BLaER1 (cell line): ENCODE data around the gene TNNC2.

Experiments
- H3K27ac ChIP-seq: shearing (Covaris generic); formaldehyde crosslinking; 2 replicates; pipeline ENCODE4 v1.8.1; 2022
- H3K27me3 ChIP-seq: shearing (Covaris generic); formaldehyde crosslinking; 2 replicates; pipeline ENCODE4 v1.8.1; 2022
- H3K36me3 ChIP-seq: shearing (Covaris generic); formaldehyde crosslinking; 2 replicates; pipeline ENCODE4 v1.8.1; 2022
- H3K4me1 ChIP-seq: shearing (Covaris generic); formaldehyde crosslinking; 2 replicates; pipeline ENCODE4 v1.8.1; 2022
- H3K4me2 ChIP-seq: shearing (Covaris generic); formaldehyde crosslinking; 2 replicates; pipeline ENCODE4 v1.8.1; 2022
- H3K4me3 ChIP-seq: shearing (Covaris generic); formaldehyde crosslinking; 2 replicates; pipeline ENCODE4 v1.8.1; 2022
- H3K9ac ChIP-seq: shearing (Covaris generic); formaldehyde crosslinking; 2 replicates; pipeline ENCODE4 v1.8.1; 2022
- H3K9me3 ChIP-seq: shearing (Covaris generic); formaldehyde crosslinking; 2 replicates; pipeline ENCODE4 v1.8.1; 2022
- H4K20me1 ChIP-seq: shearing (Covaris generic); formaldehyde crosslinking; 2 replicates; pipeline ENCODE4 v1.8.1; 2022
- Cebpa-rat ChIP-seq: shearing (Covaris generic); IDR thresholded peaks from 2 replicates; pipeline ENCODE4 v1.8.1; 2022

TNNC2 gene

GRCh38 chr20:45788351-45788750 is 38.8 kb downstream of the TNNC2 start:
- no peak for TF ChIP-seq Cebpa-rat
- no peak overlapping the region for H3K4me3 ChIP-seq
- peaks cover 26% of the 10 kb centered on the region for H3K4me1 ChIP-seq
- H3K27ac ChIP-seq, result no peak overlapping the region
- H3K9me3 ChIP-seq, result no peaks in the 10 kb centered on the region
- H3K4me2 ChIP-seq, result no peak overlapping the region
- no peaks in the 10 kb centered on the region for H3K27me3 ChIP-seq
- H4K20me1 ChIP-seq, result no peaks in the 10 kb centered on the region
- no peak overlapping the region for H3K9ac ChIP-seq
- H3K36me3 ChIP-seq, result 0 out of 2 replicates have a peak, but pooled peaks cover 2% of the 10 kb centered on the region

- Histone ChIP-seq H3K9ac (no peak overlapping the region), H3K36me3 (no peaks in the 10 kb centered on the region), H3K27me3 (no peaks in the 10 kb centered on the region), H3K4me2 (no peak overlapping the region), H3K9me3 (no peaks in the 10 kb centered on the region), H4K20me1 (no peaks in the 10 kb centered on the region), H3K4me3 (no peak overlapping the region), H3K4me1 (peaks cover 28% of the 10 kb centered on the region), H3K27ac (no peak overlapping the region)
- TF ChIP-seq Cebpa-rat, result no peak
These were observed 43.3 kb downstream of the TNNC2 start for GRCh38 chr20:45783656-45784294.

GRCh38 chr20:45782890-45783289 is 44.2 kb downstream of the TNNC2 start:
- no peaks in the 10 kb centered on the region for H3K9me3 ChIP-seq
- peaks cover 28% of the 10 kb centered on the region for H3K4me1 ChIP-seq
- no peaks in the 10 kb centered on the region for H3K27me3 ChIP-seq
- H3K4me3 ChIP-seq, result no peak overlapping the region
- H3K4me2 ChIP-seq, result peak overlapping the region; percentile 17; the same call in 1 of the 2 replicates
- no peaks in the 10 kb centered on the region for H3K36me3 ChIP-seq
- H3K9ac ChIP-seq, result no peak overlapping the region
- H4K20me1 ChIP-seq, result no peaks in the 10 kb centered on the region
- H3K27ac ChIP-seq, result no peak overlapping the region
- TF ChIP-seq Cebpa-rat, result no peak

- no peaks in the 10 kb centered on the region for H4K20me1 ChIP-seq
- H3K4me2 ChIP-seq, result no peak overlapping the region
- no peaks in the 10 kb centered on the region for H3K36me3 ChIP-seq
- no peaks in the 10 kb centered on the region for H3K27me3 ChIP-seq
- no peak for TF ChIP-seq Cebpa-rat
- peaks cover 28% of the 10 kb centered on the region for H3K4me1 ChIP-seq
- no peak overlapping the region for H3K27ac ChIP-seq
- no peak overlapping the region for H3K9ac ChIP-seq
- H3K9me3 ChIP-seq, result no peaks in the 10 kb centered on the region
- H3K4me3 ChIP-seq, result no peak overlapping the region
These were observed 45.7 kb downstream of the TNNC2 start for GRCh38 chr20:45781391-45781931.

- Histone ChIP-seq H3K27me3 (no peaks in the 10 kb centered on the region), H3K4me2 (no peak overlapping the region), H3K4me3 (no peak overlapping the region), H3K4me1 (peaks cover 28% of the 10 kb centered on the region), H3K9ac (no peak overlapping the region), H3K27ac (no peak overlapping the region), H3K9me3 (no peaks in the 10 kb centered on the region), H3K36me3 (no peaks in the 10 kb centered on the region), H4K20me1 (no peaks in the 10 kb centered on the region)
- TF ChIP-seq Cebpa-rat, result no peak
These were observed 47.0 kb downstream of the TNNC2 start for GRCh38 chr20:45780159-45780558.

- Histone ChIP-seq H3K4me3 (no peak overlapping the region), H3K27ac (no peak overlapping the region), H3K27me3 (no peaks in the 10 kb centered on the region), H3K4me2 (no peak overlapping the region), H3K9me3 (no peaks in the 10 kb centered on the region), H3K4me1 (peaks cover 21% of the 10 kb centered on the region), H3K36me3 (no peaks in the 10 kb centered on the region), H4K20me1 (no peaks in the 10 kb centered on the region), H3K9ac (no peak overlapping the region)
- no peak for TF ChIP-seq Cebpa-rat
These were observed 47.8 kb downstream of the TNNC2 start for GRCh38 chr20:45779011-45779915.

- Histone ChIP-seq H3K4me3 (no peak overlapping the region), H3K4me1 (0 out of 2 replicates have a peak, but pooled peaks cover 4% of the 10 kb centered on the region), H4K20me1 (no peaks in the 10 kb centered on the region), H3K9me3 (no peaks in the 10 kb centered on the region), H3K9ac (no peak overlapping the region), H3K27me3 (no peaks in the 10 kb centered on the region), H3K36me3 (no peaks in the 10 kb centered on the region), H3K4me2 (no peak overlapping the region), H3K27ac (no peak overlapping the region)
- no peak for TF ChIP-seq Cebpa-rat
These were observed 50.2 kb downstream of the TNNC2 start for GRCh38 chr20:45776931-45777330.

- H3K36me3 ChIP-seq, result no peaks in the 10 kb centered on the region
- H3K4me3 ChIP-seq, result no peak overlapping the region
- no peak overlapping the region for H3K27ac ChIP-seq
- no peaks in the 10 kb centered on the region for H3K9me3 ChIP-seq
- H3K4me2 ChIP-seq, result no peak overlapping the region
- TF ChIP-seq Cebpa-rat, result no peak
- H3K9ac ChIP-seq, result no peak overlapping the region
- no peaks in the 10 kb centered on the region for H4K20me1 ChIP-seq
- H3K27me3 ChIP-seq, result no peaks in the 10 kb centered on the region
- H3K4me1 ChIP-seq, result peaks cover 12% of the 10 kb centered on the region
These were observed 51.7 kb downstream of the TNNC2 start for GRCh38 chr20:45775411-45775810.

GRCh38 chr20:45774945-45775344 is 52.2 kb downstream of the TNNC2 start:
- H3K4me3 ChIP-seq, result no peak overlapping the region
- H3K27me3 ChIP-seq, result no peaks in the 10 kb centered on the region
- no peak overlapping the region for H3K4me2 ChIP-seq
- no peak overlapping the region for H3K27ac ChIP-seq
- no peaks in the 10 kb centered on the region for H4K20me1 ChIP-seq
- no peaks in the 10 kb centered on the region for H3K36me3 ChIP-seq
- no peak overlapping the region for H3K9ac ChIP-seq
- H3K4me1 ChIP-seq, result peaks cover 12% of the 10 kb centered on the region
- no peaks in the 10 kb centered on the region for H3K9me3 ChIP-seq
- TF ChIP-seq Cebpa-rat, result no peak
